AG09319 (cell line): ENCODE results near the gene DOK7.

ENCODE experiments used
- DNase-seq: peaks from one replicate; pipeline ENCODE4 v3.0.0-alpha.2; 2010; ENCODE audit warnings: low read depth; ENCODE audit errors: extremely low read depth
- TF ChIP-seq, protein P1 (sequence below): IDR thresholded peaks from 2 replicates; pipeline ENCODE4 v1.5.1; 2011; ENCODE audit warnings: low read depth, mild to moderate bottlenecking, inconsistent platforms, low read length, moderate library complexity

DOK7 gene

DNA sequence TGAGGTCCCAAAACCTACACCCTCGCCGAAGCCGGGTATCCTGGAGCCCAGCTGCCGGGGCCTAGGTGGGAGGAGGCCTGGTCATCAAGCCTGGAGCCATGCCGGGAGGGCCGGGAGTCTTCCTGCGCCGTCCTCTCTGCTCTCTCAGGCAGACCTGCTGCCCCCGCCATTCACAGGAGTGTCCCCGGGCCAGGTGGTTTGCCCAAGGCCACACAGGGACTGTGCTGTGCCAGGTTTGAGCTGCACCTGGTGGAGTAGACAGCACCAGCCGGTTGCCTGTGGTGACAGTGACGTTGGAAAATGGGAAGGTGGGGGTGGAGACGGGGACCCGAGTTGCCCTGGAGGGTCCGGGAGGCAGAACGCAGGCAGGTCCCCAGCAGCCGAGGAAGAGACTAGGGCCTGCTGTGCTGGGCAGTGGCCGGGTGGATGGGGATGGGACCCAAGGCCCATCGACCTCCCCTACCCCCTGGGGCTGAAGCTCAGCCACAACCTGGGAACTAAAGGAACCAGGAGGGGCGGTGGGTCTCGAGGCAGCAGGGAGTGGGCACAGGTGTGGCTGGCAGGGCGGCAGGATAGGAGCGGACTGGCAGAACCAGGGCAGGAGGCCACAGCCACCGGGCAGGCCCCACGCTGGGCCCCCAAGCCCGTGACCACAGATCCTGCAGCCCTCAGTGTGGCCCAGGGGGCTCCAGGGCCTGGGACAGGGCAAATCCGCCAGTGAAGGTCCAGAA, 9.5 kb downstream of the DOK7 start:
- DNase-seq, result no peak
- TF ChIP-seq, protein P1, sequence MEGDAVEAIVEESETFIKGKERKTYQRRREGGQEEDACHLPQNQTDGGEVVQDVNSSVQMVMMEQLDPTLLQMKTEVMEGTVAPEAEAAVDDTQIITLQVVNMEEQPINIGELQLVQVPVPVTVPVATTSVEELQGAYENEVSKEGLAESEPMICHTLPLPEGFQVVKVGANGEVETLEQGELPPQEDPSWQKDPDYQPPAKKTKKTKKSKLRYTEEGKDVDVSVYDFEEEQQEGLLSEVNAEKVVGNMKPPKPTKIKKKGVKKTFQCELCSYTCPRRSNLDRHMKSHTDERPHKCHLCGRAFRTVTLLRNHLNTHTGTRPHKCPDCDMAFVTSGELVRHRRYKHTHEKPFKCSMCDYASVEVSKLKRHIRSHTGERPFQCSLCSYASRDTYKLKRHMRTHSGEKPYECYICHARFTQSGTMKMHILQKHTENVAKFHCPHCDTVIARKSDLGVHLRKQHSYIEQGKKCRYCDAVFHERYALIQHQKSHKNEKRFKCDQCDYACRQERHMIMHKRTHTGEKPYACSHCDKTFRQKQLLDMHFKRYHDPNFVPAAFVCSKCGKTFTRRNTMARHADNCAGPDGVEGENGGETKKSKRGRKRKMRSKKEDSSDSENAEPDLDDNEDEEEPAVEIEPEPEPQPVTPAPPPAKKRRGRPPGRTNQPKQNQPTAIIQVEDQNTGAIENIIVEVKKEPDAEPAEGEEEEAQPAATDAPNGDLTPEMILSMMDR, result no peak

DNA sequence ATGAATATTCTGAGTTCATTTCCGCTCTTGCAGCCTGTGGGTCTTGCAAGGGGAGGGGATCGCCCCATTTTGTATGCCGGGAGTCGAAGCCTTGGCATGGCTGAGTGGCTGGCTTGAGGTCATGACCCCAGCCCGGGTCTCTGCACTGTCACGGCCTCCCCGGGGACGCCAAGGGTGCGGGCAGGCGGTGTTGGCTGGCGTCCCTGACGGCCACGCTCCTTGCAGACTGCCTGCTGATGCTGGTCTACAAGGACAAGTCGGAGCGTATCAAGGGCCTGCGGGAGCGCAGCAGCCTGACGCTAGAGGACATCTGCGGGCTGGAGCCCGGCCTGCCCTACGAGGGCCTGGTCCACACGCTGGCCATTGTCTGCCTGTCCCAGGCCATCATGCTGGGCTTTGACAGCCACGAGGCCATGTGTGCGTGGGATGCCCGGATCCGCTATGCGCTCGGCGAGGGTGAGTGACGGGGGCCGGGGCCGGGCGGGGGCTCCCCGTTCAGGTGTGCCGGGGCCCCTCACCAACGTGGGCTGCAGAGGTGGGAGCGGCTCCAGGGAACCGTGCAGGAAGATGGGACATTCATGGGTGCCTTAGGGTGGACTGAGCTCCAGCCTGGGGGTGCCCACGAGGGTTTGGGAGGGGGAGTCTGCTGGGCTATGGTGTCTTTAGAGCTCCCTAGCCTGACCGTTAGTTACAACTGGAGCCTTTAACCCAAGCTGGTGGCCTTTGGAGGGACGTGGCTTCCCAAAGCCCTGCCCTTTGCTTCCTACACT, 10.3 kb downstream of the DOK7 start:
- TF ChIP-seq, protein P1, result no peak
- DNase-seq, result no peak

DNA sequence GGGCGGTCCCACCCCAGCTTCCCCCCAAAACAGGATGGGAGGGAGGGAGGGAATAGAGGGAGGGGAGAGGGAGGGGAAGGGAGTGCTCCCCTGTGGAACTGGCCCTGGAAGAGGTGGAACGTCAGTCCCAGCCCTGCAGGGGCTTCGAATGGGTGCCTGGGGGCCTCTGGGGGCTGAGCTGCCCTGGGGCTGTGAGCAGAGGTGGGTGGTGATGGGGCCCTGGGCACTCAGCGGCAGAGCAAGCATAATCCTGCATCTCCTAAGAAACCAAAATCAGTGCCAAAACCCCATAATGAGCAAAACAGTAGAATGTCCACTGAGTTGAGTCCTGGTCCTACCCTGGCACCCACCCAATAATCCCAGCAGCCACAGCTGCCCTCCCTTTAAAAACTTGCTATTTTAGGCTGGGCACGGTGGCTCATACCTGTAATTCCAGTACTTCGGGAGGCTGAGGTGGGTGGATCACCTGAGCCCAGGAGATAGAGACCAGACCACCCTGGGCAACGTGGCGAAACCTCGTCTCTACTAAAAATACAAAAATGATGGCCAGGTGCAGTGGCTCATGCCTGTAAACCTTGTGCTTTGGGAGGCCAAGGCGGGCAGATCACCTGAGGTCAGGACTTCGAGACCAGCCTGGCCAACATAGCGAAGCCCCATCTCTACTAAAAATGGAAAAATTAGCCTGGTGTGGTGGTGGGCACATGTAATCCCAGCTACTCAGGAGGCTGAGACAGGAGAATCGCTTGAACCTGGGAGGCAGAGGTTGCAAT, 11.1 kb downstream of the DOK7 start:
- TF ChIP-seq, protein P1, result no peak
- DNase-seq, result no peak

DNA sequence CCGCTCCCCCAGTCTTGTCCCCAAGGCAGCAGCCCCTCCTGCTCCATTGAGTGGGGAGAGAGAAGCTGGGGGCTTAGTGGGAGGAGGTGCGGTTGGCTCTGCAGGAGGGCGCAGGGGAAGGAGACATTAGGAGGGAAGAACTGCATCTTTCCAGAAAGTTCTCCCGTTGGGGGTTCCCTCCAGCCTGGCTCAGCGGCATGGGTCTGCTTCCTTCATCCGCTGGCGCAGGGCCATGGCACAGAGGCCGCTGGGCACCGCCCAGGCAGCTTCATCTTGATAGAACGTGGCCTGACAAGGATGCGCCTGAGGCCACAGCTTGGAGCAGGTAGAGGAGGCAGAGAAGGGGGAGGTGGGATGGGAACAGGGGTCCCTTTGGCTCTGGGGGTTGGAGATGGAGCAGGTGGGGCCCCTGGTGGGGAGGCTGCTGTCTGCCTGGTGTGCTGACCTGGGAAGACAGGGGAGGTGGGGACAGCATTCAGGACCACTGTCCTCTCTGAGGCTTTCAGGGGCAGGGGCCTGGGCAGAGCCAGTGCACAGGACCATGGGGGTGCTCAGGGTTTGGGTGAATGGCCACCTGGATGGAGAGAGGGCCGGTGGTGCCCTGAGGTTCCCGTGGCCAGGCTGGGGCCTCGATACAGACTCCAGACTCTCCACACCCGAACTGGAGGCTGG, 12.1 kb downstream of the DOK7 start:
- DNase-seq, result no peak
- TF ChIP-seq, protein P1, result no peak

DNA sequence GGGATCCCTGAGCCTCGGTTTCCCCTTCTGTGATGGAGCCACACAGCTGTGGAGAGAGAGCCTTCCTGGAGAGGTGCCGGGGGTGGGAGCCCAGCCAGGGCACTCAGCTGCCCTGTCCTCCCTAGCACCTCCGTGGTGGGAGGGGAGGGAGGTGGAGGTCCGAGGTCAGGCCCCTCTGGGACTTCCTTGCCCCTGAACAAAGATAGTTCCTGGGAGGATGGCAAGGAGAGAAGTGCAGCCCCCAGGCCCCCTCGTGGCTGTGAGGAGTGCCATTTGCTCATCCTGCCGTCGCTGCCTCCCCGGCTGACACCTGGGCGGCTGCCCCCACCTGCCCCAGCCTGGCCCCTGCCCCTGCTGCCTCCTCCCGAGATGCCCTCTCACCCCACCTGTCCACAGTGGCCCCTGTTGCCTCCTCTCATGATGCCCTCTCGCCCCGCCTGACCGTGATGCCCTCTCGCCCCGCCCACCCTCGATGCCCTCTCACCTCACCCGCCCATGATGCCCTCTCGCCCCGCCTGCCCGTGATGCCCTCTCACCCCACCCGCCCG, 12.7 kb downstream of the DOK7 start:
- no peak for DNase-seq
- TF ChIP-seq, protein P1, result no peak

DNA sequence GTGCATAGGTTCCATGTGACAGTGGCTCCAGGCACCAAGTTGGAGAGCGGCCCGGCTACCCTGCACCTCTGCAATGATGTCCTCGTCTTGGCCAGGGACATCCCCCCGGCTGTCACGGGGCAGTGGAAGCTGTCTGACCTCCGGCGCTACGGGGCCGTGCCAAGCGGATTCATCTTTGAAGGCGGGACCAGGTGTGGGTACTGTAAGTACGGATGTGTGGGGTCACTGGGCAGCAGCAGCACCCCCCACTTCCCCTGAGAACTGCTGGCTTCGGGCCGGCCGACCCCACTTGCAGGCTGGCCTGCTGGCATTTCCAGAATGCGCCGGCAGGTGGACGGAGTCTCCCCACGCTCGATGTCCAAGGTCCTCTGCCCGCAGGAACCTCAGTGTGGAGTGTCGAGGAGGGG, 13.2 kb downstream of the DOK7 start:
- TF ChIP-seq, protein P1, result no peak

More for the DNA sequence above, 13.2 kb downstream of the DOK7 start:
- no peak for DNase-seq
